Measurements from ENCODE around the gene EPS15.

GRCh38 chr1:51566260-51566659 lies 47.2 kb upstream of the EPS15 start:
- TF ChIP-seq EZH2 (IDR thresholded peaks at IDR 0.05; ENCODE audit: insufficient read depth, poor library complexity, severe bottlenecking) (no peak), EZH2phosphoT487 (IDR thresholded peaks at IDR 0.05; ENCODE audit: insufficient read depth, low read depth) (no peak)

All from GM23248 (cell line).